Activated naive CD4-positive, alpha-beta T cell treated with anti-CD3 and anti-CD28 coated beads, Interleukin-2, amount 10 ng/mL, durations not matched to agents 7 days and 5 days (primary cell): ENCODE measurements around the gene XXYLT1.

Experiments
- CTCF ChIA-PET: fragments of 350-600 bp; sonication (Branson Sonifier 250); formaldehyde crosslinking; loops from one replicate; lab custom pipeline; 2021; ENCODE audit warnings: antibody characterized with exemption; lab: Charles Lee
- DNase-seq: peaks from one replicate; pipeline ENCODE4 v3.0.0-alpha.2; 2020
- H3K27ac Mint-ChIP-seq: one replicate; pipeline ENCODE4 v1.8.0; 2021; ENCODE audit warnings: mild to moderate bottlenecking, moderate library complexity, mixed read lengths
- H3K27me3 Mint-ChIP-seq: one replicate; pipeline ENCODE4 v1.8.0; 2021; ENCODE audit warnings: mild to moderate bottlenecking, mixed read lengths
- H3K36me3 Mint-ChIP-seq: one replicate; pipeline ENCODE4 v1.8.0; 2021; ENCODE audit warnings: mixed read lengths
- H3K4me1 Mint-ChIP-seq: one replicate; pipeline ENCODE4 v1.8.0; 2021; ENCODE audit warnings: mixed read lengths
- H3K4me3 Mint-ChIP-seq: one replicate; pipeline ENCODE4 v1.8.0; 2021; ENCODE audit warnings: mild to moderate bottlenecking, moderate library complexity, mixed read lengths
- H3K9me3 Mint-ChIP-seq: one replicate; pipeline ENCODE4 v1.8.0; 2021; ENCODE audit warnings: mixed read lengths

The XXYLT1 gene

GRCh38 chr3:195208183-195208582 lies 62.8 kb downstream of the XXYLT1 start:
- H3K27me3 Mint-ChIP-seq, result no peaks in the 10 kb centered on the region
- no peak for DNase-seq
- H3K4me3 Mint-ChIP-seq, result no peak overlapping the region
- H3K36me3 Mint-ChIP-seq, result no peaks in the 10 kb centered on the region
- CTCF ChIA-PET, result no interaction called here
- peaks cover 2% of the 10 kb centered on the region for H3K9me3 Mint-ChIP-seq
- peaks cover 3% of the 10 kb centered on the region for H3K4me1 Mint-ChIP-seq
- H3K27ac Mint-ChIP-seq, result no peak overlapping the region

DNA sequence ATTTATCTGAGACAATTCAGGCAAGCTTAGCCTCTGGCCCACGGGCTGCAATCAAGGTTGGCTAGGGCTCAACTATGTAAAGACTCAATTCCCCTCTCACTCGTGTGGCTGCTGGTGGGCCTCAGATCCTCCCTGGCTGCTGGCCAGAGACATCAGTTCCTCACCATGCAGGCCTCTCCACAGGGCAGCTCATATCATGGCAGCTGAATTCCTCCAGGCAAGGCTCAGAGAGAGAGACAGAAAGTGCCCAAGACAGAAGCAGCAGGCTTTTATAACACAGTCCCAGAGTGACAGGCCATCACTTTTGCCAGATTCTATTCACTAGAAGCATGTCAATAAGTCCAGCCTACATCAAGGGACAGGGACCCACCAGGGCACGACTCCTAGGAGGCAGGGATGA lies 63.2 kb downstream of the XXYLT1 start:
- peaks cover 2% of the 10 kb centered on the region for H3K9me3 Mint-ChIP-seq
- no peak for DNase-seq
- no peaks in the 10 kb centered on the region for H3K27me3 Mint-ChIP-seq
- H3K4me1 Mint-ChIP-seq, result peaks cover 3% of the 10 kb centered on the region
- CTCF ChIA-PET, result no interaction called here
- H3K4me3 Mint-ChIP-seq, result no peak overlapping the region
- H3K27ac Mint-ChIP-seq, result no peak overlapping the region
- no peaks in the 10 kb centered on the region for H3K36me3 Mint-ChIP-seq

GRCh38 chr3:195207056-195207455 lies 63.9 kb downstream of the XXYLT1 start:
- H3K4me1 Mint-ChIP-seq, result peaks cover 3% of the 10 kb centered on the region
- H3K36me3 Mint-ChIP-seq, result no peaks in the 10 kb centered on the region
- H3K4me3 Mint-ChIP-seq, result no peak overlapping the region
- CTCF ChIA-PET, result interaction anchor here (0.7 kb wide), 1 partner anchor 62 kb away, joined by 3 read pairs; no protein-coding TSS in a partner anchor
- no peaks in the 10 kb centered on the region for H3K27me3 Mint-ChIP-seq
- H3K27ac Mint-ChIP-seq, result no peak overlapping the region
- DNase-seq, result no peak
- peaks cover 2% of the 10 kb centered on the region for H3K9me3 Mint-ChIP-seq

DNA sequence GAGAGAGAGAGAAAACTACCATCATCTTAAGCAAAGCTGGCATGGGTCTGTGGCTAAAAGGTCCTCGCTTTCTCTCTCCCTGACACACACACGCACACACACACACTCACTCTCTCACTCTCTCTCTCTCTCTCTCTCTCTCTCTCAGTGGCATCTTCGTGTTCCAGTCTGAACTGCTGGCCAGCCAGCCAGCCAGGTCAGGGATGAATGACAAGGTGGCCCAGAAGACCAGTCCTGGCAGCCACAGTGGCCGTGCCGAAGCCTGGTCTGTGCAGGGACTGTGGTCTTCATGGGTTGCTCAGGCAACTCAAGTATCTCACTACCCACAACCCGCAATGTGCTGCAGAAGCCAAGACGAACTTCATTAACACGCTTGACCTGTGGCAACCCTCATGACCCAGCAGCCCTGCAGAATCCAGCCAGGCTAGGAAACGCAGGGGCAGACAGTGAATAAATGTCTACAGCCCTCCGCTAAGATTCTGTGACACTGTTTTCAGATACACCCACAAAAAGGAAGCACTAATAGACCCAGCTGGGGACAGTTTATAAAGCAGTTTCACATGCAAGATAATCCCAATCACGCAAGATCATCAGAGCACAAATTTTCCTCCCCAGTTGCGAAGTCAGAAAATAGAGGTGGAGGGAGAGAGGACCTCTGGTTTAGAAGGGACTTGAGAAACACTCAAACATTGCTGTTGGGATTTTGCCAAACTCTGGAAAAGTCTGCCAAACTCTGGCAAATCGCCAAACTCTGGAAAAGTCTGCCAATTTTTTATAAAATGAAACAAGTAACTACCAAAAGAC lies 66.4 kb downstream of the XXYLT1 start:
- Mint-ChIP-seq H3K27ac (no peak overlapping the region), H3K4me1 (no peaks in the 10 kb centered on the region), H3K9me3 (no peaks in the 10 kb centered on the region), H3K27me3 (no peaks in the 10 kb centered on the region), H3K36me3 (no peaks in the 10 kb centered on the region), H3K4me3 (no peak overlapping the region)
- CTCF ChIA-PET, result no interaction called here
- no peak for DNase-seq

- H3K27me3 Mint-ChIP-seq, result no peaks in the 10 kb centered on the region
- no peak overlapping the region for H3K4me3 Mint-ChIP-seq
- no peaks in the 10 kb centered on the region for H3K9me3 Mint-ChIP-seq
- no peaks in the 10 kb centered on the region for H3K36me3 Mint-ChIP-seq
- CTCF ChIA-PET, result no interaction called here
- no peak overlapping the region for H3K27ac Mint-ChIP-seq
- H3K4me1 Mint-ChIP-seq, result no peaks in the 10 kb centered on the region
- no peak for DNase-seq
Measured at GRCh38 chr3:195203606-195204005, 67.4 kb downstream of the XXYLT1 start.

DNA sequence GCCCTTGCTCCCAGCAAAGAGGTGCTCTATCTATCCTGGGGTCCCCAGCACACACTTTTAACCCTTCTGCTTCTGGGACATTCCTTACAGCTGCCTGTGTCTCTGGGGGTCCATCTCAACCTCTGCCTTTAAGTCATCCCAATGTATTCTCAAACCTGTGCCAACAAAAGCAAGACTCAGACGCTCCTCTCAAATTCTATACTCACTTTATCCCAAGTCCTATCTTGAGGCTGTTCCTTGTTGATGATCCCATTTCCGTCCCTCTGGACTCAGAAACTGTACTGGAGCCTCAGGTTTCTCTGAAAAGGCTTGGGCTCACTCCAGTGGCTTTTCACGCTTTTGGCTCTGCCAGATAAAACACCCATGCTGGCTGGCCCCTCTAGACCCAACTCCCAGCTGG lies 69.7 kb downstream of the XXYLT1 start:
- Mint-ChIP-seq H3K9me3 (no peaks in the 10 kb centered on the region), H3K4me1 (no peaks in the 10 kb centered on the region), H3K27me3 (no peaks in the 10 kb centered on the region), H3K4me3 (no peak overlapping the region), H3K27ac (no peak overlapping the region), H3K36me3 (no peaks in the 10 kb centered on the region)
- DNase-seq, result no peak
- CTCF ChIA-PET, result no interaction called here

DNA sequence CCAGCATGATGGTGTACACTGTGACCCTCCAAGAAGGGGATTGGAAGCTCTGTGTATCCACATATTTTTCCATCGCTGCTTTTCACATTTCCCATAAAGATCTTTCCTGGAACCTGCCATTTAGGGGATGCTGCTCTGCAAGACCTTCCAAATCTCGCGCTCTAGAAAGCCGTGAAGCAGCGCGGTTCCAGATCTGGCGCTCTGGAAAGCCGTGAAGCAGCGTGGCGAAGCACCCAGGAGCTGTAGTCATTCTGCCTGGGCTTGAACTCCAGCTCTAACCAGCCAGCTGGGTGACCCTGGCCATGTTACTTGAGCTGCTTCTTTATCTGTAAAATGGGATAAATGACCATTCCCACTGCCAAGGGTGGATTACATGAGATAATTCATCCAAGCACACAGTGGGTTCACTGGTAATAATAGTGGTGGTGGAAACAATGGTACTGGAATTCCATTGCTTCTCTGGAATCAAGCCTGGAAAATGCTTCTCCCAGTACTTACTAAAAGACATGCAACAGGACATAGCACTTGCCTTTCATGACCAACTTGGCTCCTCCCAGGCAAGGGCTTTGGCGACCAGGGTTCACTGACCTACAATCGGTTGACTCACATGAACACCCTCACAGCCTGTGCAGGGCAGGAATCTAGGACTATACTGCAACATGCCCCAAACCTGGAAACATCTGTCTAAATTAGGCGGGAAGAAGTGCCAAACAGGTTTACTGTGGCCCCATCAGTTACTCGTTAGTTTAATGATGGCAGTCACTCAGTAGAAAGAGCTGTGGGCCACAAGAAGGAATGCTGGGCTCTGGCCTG lies 70.7 kb downstream of the XXYLT1 start:
- H3K36me3 Mint-ChIP-seq, result no peaks in the 10 kb centered on the region
- H3K9me3 Mint-ChIP-seq, result no peaks in the 10 kb centered on the region
- CTCF ChIA-PET, result interaction anchor here (0.6 kb wide), 1 partner anchor 94 kb away, joined by 4 read pairs; no protein-coding TSS in a partner anchor
- no peak for DNase-seq
- peaks cover 3% of the 10 kb centered on the region for H3K27me3 Mint-ChIP-seq
- no peak overlapping the region for H3K27ac Mint-ChIP-seq
- H3K4me1 Mint-ChIP-seq, result no peaks in the 10 kb centered on the region
- no peak overlapping the region for H3K4me3 Mint-ChIP-seq

GRCh38 chr3:195198426-195199346 lies 72.3 kb downstream of the XXYLT1 start:
- CTCF ChIA-PET, result no interaction called here
- DNase-seq, result no peak
- no peak overlapping the region for H3K27ac Mint-ChIP-seq
- H3K27me3 Mint-ChIP-seq, result peaks cover 3% of the 10 kb centered on the region
- no peaks in the 10 kb centered on the region for H3K36me3 Mint-ChIP-seq
- H3K4me3 Mint-ChIP-seq, result no peak overlapping the region
- H3K9me3 Mint-ChIP-seq, result no peaks in the 10 kb centered on the region
- H3K4me1 Mint-ChIP-seq, result peaks cover 4% of the 10 kb centered on the region

GRCh38 chr3:195197765-195198425 lies 73.1 kb downstream of the XXYLT1 start:
- H3K27ac Mint-ChIP-seq, result no peak overlapping the region
- CTCF ChIA-PET, result no interaction called here
- DNase-seq, result no peak

GRCh38 chr3:195196266-195196665 lies 74.7 kb downstream of the XXYLT1 start:
- H3K27me3 Mint-ChIP-seq, result peaks cover 3% of the 10 kb centered on the region
- CTCF ChIA-PET, result no interaction called here
- DNase-seq, result no peak
- H3K4me1 Mint-ChIP-seq, result peaks cover 4% of the 10 kb centered on the region
- H3K36me3 Mint-ChIP-seq, result no peaks in the 10 kb centered on the region
- H3K27ac Mint-ChIP-seq, result no peak overlapping the region
- H3K9me3 Mint-ChIP-seq, result peaks cover 9% of the 10 kb centered on the region
- no peak overlapping the region for H3K4me3 Mint-ChIP-seq

More at GRCh38 chr3:195197765-195198425, 73.1 kb downstream of the XXYLT1 start:
- peaks cover 3% of the 10 kb centered on the region for H3K27me3 Mint-ChIP-seq
- H3K4me1 Mint-ChIP-seq, result peaks cover 4% of the 10 kb centered on the region
- no peaks in the 10 kb centered on the region for H3K9me3 Mint-ChIP-seq
- no peak overlapping the region for H3K4me3 Mint-ChIP-seq
- H3K36me3 Mint-ChIP-seq, result no peaks in the 10 kb centered on the region

DNA sequence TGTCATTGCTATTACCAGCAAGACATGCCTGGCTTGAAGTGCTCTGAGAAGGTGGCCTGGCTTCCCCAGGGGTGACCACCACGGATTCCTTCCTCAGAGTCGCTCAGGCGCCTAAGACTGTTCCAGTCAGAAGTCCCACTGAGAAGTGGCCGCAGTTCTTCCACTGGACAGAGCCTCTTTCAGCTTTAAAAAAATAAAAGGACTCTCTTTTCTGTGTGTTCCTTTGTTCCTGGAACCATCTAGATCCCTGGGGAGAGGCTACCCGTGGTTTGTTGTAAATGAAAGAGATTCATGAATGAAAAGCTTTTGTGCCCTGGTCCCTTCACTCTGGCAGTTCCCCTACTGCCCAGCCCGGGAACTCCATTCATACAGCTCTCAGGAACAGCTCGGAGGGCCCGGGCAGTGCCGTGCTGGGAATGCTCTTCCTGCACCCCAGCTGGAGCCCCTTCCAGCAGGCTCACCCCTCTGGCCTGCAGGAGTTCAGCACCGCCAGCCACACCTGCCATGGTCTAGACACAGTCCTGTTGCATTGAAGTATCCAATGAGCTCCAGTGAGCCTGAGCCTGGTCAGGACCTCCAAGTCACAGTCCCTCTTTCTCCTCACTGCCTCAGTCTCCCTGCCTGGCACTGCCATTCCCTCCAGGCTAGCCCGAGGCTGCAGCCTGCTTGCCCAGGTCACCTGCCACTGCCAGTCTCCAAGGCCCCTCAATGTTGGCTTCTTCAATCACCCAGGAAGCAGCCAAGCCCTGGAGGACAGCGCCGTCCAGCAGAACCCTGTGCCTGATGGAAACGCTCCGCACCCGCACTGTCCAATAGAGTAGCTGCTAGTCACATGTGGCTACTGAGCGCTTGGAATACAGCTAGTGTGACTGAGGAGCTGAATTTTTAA lies 75.4 kb downstream of the XXYLT1 start:
- Mint-ChIP-seq H3K9me3 (peaks cover 11% of the 10 kb centered on the region), H3K4me3 (no peak overlapping the region), H3K27me3 (peaks cover 3% of the 10 kb centered on the region), H3K4me1 (peaks cover 4% of the 10 kb centered on the region), H3K27ac (no peak overlapping the region), H3K36me3 (no peaks in the 10 kb centered on the region)
- CTCF ChIA-PET, result no interaction called here
- no peak for DNase-seq

- Mint-ChIP-seq H3K36me3 (no peaks in the 10 kb centered on the region), H3K9me3 (peaks cover 11% of the 10 kb centered on the region), H3K27ac (no peak overlapping the region), H3K4me1 (peaks cover 4% of the 10 kb centered on the region), H3K4me3 (no peak overlapping the region), H3K27me3 (peaks cover 3% of the 10 kb centered on the region)
- CTCF ChIA-PET, result no interaction called here
- no peak for DNase-seq
Measured at GRCh38 chr3:195194559-195195206, 76.3 kb downstream of the XXYLT1 start.
